K562 (cell line): ENCODE measurements around the gene MED29. TPM values are rescaled to one million over a fixed set of nuclear protein-coding genes. Genes with fewer than 3 reads are reported as not detected.
A peak's percentile ranks its signal among the peaks of the same experiment; 100 is the strongest.

ENCODE experiments used
- ASH1L ChIP-seq: fragments of 450-650 bp; IDR thresholded peaks from 2 replicates; pipeline ENCODE4 v1.6.1; 2018; ENCODE audit warnings: borderline replicate concordance, mild to moderate bottlenecking, low read depth; ENCODE audit not compliant: partially characterized antibody
- BHLHE40 ChIP-seq: IDR thresholded peaks from 2 replicates; pipeline ENCODE4 v1.6.1; 2011; ENCODE audit warnings: low read length, improper control_type of control experiment
- ELF2 ChIP-seq: fragments of 250-450 bp; sonication (Bioruptor Pico); IDR thresholded peaks from 2 replicates; pipeline ENCODE4 v1.5.0; 2021; ENCODE audit warnings: mild to moderate bottlenecking
- FOXK2 ChIP-seq, 2 experiments: fragments of 450-650 bp; IDR thresholded peaks in 1 of 2; conservative IDR thresholded peaks in 1 of 2; 2 replicates each; pipeline ENCODE4 v1.6.1; 2016; ENCODE audit warnings: low read depth in 2 of 2, mild to moderate bottlenecking in 1 of 2
- GTF2F1 ChIP-seq: IDR thresholded peaks from 2 replicates; pipeline ENCODE4 v1.6.1; 2011; ENCODE audit warnings: low read depth, low read length, improper control_type of control experiment
- MTF1 ChIP-seq: fragments of 250-450 bp; sonication (Bioruptor Pico); IDR thresholded peaks from 2 replicates; pipeline ENCODE4 v1.9.0; 2021; ENCODE audit warnings: moderate library complexity, mild to moderate bottlenecking, inconsistent platforms, borderline replicate concordance
- NFXL1 ChIP-seq: fragments of 450-650 bp; formaldehyde crosslinking; IDR thresholded peaks from 2 replicates; pipeline ENCODE4 v1.4.0; 2021; ENCODE audit warnings: mild to moderate bottlenecking
- POLR2AphosphoS2 ChIP-seq: IDR thresholded peaks from 2 replicates; pipeline ENCODE4 v1.6.1; 2012; ENCODE audit warnings: low read length, improper control_type of control experiment
- RB1 ChIP-seq: fragments of 450-650 bp; IDR thresholded peaks from 2 replicates; pipeline ENCODE4 v1.6.1; 2017; ENCODE audit warnings: low read depth, mild to moderate bottlenecking
- polyA plus RNA-seq, 8 experiments: library from polyadenylated mRNA; depleted of rRNA in 4 of 8; stranded (reverse) in 5 of 8; unstranded in 3 of 8; fragments of >200 nt; fragmentation: Nextera tagmentation in 2 of 8; fragmentation: Illumina TruSeq in 1 of 8; extraction: Ambion mirVana in 2 of 8; extraction: Trizol in 1 of 8; gene quantifications; 2 replicates each; pipeline versions ENCODE4 v1.2.1 to v1.2.3, GENCODE V29; 2011 to 2014; ENCODE audit warnings: inconsistent platforms in 1 of 8, missing spikeins in 1 of 8
- total RNA-seq, 7 experiments: library from RNA; depleted of rRNA in 6 of 7; stranded (reverse); fragments of >200 nt in 6 of 7; fragmentation: Illumina TruSeq in 2 of 7; extraction: Trizol in 2 of 7; gene quantifications; 2 replicates each; pipeline versions ENCODE4 v1.2.1 to v1.2.3, GENCODE V29; 2011 to 2021; ENCODE audit warnings: low replicate concordance in 1 of 7
- TF ChIP-seq, protein P1 (sequence below): fragments of 450-650 bp; IDR thresholded peaks from 2 replicates; pipeline ENCODE4 v1.6.1; 2016; ENCODE audit warnings: mild to moderate bottlenecking, moderate library complexity
- TF ChIP-seq, protein P2 (sequence below): sonication (generic); formaldehyde crosslinking; IDR thresholded peaks from 2 replicates; pipeline ENCODE4 v1.9.0; 2022; ENCODE audit warnings: mild to moderate bottlenecking, missing genetic modification reagents
- TF ChIP-seq, protein P3 (sequence below), 3 experiments: IDR thresholded peaks in 2 of 3; conservative IDR thresholded peaks in 1 of 3; 2 replicates each; pipeline ENCODE4 v1.5.1; 2011 to 2012; ENCODE audit warnings: low read length in 3 of 3, mild to moderate bottlenecking in 3 of 3, control low read depth in 2 of 3, improper control_type of control experiment in 1 of 3, inconsistent platforms in 1 of 3, low read depth in 1 of 3, mixed read lengths in 1 of 3, moderate library complexity in 1 of 3; ENCODE audit not compliant: insufficient read depth in 2 of 3

MED29 gene
- total and polyA plus RNA-seq, 9 of the 15 experiments (the other 6 are each of a cell fraction or from before 2014, with no cell fraction given): 1.8 to 22.6 (median 12.4) TPM

DNA sequence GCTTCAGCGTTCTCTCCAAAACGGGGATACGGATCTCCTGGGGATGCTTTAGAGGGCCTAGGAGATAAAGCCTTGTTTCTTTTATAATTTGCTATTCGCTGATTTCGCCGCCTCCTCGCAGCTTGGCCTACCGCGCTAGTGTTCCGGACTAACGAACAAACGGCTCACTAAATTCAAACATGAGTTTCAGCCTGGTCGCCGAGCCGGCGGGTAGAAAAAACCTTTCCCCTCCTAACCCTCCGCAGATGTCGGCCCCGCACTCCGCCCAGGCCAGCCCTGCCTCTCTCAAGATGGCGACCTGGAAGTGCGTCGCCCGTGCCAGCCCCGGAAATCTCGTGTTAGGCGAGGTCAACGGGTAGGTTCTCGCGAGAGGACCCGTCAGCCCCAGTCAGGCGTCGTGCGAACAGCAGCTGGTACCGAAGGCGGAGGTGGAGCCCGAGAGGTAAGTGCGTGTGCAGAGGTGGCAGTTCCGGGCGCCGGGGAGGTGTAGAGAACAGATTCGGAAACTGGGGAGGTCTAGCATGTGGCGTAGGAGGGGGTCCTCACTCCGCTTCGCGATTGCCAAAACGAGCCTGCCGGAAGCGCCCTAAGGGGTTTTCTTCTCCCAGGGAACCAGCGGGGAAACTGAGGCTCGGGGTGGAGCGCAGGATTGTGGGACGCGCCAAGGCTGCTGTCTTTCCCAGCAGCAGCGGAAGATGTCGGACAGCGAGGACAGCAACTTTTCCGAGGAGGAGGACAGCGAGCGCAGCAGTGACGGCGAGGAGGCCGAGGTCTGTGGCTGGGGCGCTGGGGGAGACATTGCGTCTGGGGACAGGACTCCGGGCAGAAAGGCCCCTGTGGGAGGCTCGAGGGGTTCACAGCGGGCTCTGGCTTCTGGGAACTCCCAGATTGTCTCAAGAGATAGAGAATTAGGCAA lies 54.3 kb downstream of the MED29 start, which contains the start of gene SUPT5H (continued):
- TF ChIP-seq, protein P1, sequence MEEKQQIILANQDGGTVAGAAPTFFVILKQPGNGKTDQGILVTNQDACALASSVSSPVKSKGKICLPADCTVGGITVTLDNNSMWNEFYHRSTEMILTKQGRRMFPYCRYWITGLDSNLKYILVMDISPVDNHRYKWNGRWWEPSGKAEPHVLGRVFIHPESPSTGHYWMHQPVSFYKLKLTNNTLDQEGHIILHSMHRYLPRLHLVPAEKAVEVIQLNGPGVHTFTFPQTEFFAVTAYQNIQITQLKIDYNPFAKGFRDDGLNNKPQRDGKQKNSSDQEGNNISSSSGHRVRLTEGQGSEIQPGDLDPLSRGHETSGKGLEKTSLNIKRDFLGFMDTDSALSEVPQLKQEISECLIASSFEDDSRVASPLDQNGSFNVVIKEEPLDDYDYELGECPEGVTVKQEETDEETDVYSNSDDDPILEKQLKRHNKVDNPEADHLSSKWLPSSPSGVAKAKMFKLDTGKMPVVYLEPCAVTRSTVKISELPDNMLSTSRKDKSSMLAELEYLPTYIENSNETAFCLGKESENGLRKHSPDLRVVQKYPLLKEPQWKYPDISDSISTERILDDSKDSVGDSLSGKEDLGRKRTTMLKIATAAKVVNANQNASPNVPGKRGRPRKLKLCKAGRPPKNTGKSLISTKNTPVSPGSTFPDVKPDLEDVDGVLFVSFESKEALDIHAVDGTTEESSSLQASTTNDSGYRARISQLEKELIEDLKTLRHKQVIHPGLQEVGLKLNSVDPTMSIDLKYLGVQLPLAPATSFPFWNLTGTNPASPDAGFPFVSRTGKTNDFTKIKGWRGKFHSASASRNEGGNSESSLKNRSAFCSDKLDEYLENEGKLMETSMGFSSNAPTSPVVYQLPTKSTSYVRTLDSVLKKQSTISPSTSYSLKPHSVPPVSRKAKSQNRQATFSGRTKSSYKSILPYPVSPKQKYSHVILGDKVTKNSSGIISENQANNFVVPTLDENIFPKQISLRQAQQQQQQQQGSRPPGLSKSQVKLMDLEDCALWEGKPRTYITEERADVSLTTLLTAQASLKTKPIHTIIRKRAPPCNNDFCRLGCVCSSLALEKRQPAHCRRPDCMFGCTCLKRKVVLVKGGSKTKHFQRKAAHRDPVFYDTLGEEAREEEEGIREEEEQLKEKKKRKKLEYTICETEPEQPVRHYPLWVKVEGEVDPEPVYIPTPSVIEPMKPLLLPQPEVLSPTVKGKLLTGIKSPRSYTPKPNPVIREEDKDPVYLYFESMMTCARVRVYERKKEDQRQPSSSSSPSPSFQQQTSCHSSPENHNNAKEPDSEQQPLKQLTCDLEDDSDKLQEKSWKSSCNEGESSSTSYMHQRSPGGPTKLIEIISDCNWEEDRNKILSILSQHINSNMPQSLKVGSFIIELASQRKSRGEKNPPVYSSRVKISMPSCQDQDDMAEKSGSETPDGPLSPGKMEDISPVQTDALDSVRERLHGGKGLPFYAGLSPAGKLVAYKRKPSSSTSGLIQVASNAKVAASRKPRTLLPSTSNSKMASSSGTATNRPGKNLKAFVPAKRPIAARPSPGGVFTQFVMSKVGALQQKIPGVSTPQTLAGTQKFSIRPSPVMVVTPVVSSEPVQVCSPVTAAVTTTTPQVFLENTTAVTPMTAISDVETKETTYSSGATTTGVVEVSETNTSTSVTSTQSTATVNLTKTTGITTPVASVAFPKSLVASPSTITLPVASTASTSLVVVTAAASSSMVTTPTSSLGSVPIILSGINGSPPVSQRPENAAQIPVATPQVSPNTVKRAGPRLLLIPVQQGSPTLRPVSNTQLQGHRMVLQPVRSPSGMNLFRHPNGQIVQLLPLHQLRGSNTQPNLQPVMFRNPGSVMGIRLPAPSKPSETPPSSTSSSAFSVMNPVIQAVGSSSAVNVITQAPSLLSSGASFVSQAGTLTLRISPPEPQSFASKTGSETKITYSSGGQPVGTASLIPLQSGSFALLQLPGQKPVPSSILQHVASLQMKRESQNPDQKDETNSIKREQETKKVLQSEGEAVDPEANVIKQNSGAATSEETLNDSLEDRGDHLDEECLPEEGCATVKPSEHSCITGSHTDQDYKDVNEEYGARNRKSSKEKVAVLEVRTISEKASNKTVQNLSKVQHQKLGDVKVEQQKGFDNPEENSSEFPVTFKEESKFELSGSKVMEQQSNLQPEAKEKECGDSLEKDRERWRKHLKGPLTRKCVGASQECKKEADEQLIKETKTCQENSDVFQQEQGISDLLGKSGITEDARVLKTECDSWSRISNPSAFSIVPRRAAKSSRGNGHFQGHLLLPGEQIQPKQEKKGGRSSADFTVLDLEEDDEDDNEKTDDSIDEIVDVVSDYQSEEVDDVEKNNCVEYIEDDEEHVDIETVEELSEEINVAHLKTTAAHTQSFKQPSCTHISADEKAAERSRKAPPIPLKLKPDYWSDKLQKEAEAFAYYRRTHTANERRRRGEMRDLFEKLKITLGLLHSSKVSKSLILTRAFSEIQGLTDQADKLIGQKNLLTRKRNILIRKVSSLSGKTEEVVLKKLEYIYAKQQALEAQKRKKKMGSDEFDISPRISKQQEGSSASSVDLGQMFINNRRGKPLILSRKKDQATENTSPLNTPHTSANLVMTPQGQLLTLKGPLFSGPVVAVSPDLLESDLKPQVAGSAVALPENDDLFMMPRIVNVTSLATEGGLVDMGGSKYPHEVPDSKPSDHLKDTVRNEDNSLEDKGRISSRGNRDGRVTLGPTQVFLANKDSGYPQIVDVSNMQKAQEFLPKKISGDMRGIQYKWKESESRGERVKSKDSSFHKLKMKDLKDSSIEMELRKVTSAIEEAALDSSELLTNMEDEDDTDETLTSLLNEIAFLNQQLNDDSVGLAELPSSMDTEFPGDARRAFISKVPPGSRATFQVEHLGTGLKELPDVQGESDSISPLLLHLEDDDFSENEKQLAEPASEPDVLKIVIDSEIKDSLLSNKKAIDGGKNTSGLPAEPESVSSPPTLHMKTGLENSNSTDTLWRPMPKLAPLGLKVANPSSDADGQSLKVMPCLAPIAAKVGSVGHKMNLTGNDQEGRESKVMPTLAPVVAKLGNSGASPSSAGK: peak; percentile 90
- TF ChIP-seq RB1: peak; percentile 37; the same call in 1 of the 2 replicates
- TF ChIP-seq, protein P2, sequence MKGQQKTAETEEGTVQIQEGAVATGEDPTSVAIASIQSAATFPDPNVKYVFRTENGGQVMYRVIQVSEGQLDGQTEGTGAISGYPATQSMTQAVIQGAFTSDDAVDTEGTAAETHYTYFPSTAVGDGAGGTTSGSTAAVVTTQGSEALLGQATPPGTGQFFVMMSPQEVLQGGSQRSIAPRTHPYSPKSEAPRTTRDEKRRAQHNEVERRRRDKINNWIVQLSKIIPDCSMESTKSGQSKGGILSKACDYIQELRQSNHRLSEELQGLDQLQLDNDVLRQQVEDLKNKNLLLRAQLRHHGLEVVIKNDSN (CRISPR knock-in tag): no peak; the same call in 1 of the 2 replicates
- 0 out of 4 replicates have a peak, but pooled peaks of 1 of the 2 experiments have one; percentile 25 for TF ChIP-seq FOXK2 (conservative IDR thresholded peaks at IDR 0.05 in 1 of 2, IDR thresholded peaks at IDR 0.05 in 1 of 2; ENCODE audit: low read depth in 2 of 2)
- peak; percentile 56; the same call in 1 of the 2 replicates for TF ChIP-seq POLR2AphosphoS2
- TF ChIP-seq MTF1: no peak
- TF ChIP-seq BHLHE40: peak; percentile 94
- no peak for TF ChIP-seq NFXL1 (CRISPR knock-in tag)
- TF ChIP-seq ASH1L: peak; percentile 46
- peak; percentile 78; the same call in 1 of the 2 replicates for TF ChIP-seq ELF2 (CRISPR knock-in tag)
- peak; percentile 61; the same call in 1 of the 2 replicates for TF ChIP-seq GTF2F1
- TF ChIP-seq, protein P3, sequence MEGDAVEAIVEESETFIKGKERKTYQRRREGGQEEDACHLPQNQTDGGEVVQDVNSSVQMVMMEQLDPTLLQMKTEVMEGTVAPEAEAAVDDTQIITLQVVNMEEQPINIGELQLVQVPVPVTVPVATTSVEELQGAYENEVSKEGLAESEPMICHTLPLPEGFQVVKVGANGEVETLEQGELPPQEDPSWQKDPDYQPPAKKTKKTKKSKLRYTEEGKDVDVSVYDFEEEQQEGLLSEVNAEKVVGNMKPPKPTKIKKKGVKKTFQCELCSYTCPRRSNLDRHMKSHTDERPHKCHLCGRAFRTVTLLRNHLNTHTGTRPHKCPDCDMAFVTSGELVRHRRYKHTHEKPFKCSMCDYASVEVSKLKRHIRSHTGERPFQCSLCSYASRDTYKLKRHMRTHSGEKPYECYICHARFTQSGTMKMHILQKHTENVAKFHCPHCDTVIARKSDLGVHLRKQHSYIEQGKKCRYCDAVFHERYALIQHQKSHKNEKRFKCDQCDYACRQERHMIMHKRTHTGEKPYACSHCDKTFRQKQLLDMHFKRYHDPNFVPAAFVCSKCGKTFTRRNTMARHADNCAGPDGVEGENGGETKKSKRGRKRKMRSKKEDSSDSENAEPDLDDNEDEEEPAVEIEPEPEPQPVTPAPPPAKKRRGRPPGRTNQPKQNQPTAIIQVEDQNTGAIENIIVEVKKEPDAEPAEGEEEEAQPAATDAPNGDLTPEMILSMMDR (IDR thresholded peaks at IDR 0.05 in 2 of 3, conservative IDR thresholded peaks at IDR 0.05 in 1 of 3; ENCODE audit: insufficient read depth in 2 of 3, low read depth in 1 of 3, low read length in 3 of 3): peak in 1 of 3 experiments; percentile 28; a peak in 1 of 6 replicates
